Activated CD4-positive, CD25-positive, alpha-beta regulatory T cell treated with anti-CD3 and anti-CD28 coated beads, Interleukin-2, amount 50 U/mL, for 72 hours (primary cell): ENCODE data around the gene ALKAL2.

Experiments
- DNase-seq: peaks from one replicate; pipeline ENCODE4 v3.0.0; 2021

The ALKAL2 gene

GRCh38 chr2:238869-239268 lies 49.0 kb downstream of the ALKAL2 start:
- no peak for DNase-seq

DNA sequence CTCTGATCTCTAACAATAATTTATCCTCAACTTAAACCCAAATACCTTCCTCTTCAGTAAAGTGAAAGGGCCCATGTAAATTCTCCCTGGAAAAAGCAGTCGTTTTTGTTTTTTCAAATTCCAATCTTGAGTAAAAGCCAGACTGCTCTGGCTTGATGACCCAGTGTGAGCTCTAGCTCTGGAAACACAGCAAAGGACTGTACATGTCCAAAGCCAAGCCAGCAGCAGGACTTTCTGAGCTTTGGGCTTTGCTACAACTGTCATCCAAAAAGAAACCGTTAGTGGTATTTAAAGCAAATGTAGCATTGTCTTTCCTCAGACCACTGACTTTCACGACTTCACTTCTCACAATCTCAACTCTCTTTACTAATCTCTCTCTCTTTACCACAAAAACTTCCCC lies 49.5 kb downstream of the ALKAL2 start:
- no peak for DNase-seq

- DNase-seq = no peak
Observed at GRCh38 chr2:237878-238277, 50.0 kb downstream of the ALKAL2 start.

GRCh38 chr2:236993-237539 lies 50.8 kb downstream of the ALKAL2 start:
- no peak for DNase-seq

DNA sequence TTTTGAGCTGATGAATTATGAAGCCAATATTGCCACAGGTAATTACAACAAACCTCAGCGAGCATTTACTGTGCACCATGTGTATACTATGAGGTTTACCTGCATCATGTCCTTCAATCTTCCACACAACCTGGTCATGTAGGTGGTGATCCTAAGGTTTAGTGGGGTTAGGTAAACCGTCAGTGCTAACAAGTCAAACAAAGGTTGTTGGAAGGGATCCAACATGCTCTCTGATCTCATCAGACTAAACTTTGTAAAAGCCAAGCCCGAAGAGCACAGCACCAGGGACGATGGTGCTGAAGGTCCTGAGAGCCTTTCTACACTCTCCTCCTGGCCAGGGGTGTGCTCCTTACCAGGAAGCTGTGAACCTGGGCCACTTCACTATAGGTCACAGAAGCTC lies 53.5 kb downstream of the ALKAL2 start:
- DNase-seq = no peak

DNA sequence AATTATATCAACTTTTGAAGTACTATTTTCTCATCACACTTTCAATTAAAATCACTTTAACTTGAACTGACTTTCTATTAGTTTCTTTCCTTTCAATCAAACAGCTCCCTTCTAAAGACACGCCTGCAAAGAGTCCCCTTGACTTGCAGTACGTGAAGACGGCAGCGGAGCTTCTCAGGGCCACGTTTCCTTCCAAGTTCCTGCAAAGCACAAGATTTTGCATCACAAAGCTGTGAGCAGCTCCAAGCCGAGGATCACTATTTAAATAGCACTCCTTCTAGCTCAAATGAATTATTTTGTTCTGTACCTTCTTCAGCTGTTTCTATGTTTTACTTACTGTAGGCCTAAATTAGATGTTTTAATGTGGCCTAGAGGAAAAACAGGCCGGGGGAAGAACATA lies 54.9 kb downstream of the ALKAL2 start:
- no peak for DNase-seq

DNA sequence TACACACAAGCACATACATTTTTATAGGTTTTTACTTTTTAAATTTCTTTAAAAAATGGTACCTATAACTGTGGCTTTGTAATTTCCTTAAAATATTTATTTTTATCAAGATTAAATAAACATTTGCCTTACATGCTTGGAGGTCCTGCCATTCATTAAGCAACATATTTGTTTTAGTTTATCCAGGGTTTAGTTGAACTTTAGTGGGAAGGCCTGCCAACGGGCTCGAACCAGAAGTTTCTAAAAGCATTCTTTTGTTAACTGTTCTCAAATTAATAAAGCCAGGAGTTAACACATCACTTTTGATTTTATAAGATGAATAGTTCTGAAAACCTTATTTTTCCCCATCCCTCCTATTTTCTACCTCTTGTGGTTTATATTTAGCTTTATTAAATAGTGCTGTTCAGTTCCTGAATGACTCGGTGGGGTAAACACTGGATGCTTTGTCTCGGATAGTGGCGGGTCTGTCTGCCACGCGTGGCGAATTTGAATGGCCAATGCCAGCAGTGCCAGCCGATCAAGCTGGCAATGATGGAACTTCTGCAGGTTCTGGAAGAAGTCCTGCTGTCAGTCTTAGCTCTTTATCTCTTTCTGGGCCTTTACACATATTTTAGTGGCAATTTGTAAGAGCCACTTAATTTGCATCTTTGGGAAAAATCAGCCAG lies 56.2 kb downstream of the ALKAL2 start:
- no peak for DNase-seq
